Calu3 (cell line): ENCODE measurements around the gene WNT5B. TPM values are rescaled to one million over a fixed set of nuclear protein-coding genes. Genes with fewer than 3 reads are reported as not detected.

Experiments used
- BruUV-seq: library from RNA; stranded (reverse); fragments of 400-500 nt; replicated peaks from 2 replicates; lab custom pipeline; 2021; lab: Mats Ljungman, UMichigan
- CTCF ChIA-PET: fragments of 300-600 bp; sonication (Branson Sonifier 250); formaldehyde crosslinking; loops from one replicate; lab custom pipeline; 2022; ENCODE audit warnings: antibody characterized with exemption; lab: Charles Lee
- DNase-seq: peaks from one replicate; pipeline ENCODE4 v3.0.0; 2022
- H3K27ac Mint-ChIP-seq: one replicate; pipeline ENCODE4 v1.8.0; 2022; ENCODE audit warnings: mixed read lengths; ENCODE audit not compliant: unreplicated experiment
- H3K27me3 Mint-ChIP-seq: one replicate; pipeline ENCODE4 v1.8.0; 2022; ENCODE audit warnings: mixed read lengths; ENCODE audit not compliant: unreplicated experiment
- H3K36me3 Mint-ChIP-seq: one replicate; pipeline ENCODE4 v1.8.0; 2022; ENCODE audit warnings: mild to moderate bottlenecking, moderate library complexity, mixed read lengths; ENCODE audit not compliant: insufficient read depth, unreplicated experiment
- H3K4me1 Mint-ChIP-seq: one replicate; pipeline ENCODE4 v1.8.0; 2022; ENCODE audit warnings: mild to moderate bottlenecking, low read depth, mixed read lengths; ENCODE audit not compliant: unreplicated experiment
- H3K4me3 Mint-ChIP-seq: one replicate; pipeline ENCODE4 v1.8.0; 2022; ENCODE audit warnings: mild to moderate bottlenecking, low read depth, moderate library complexity, mixed read lengths; ENCODE audit not compliant: unreplicated experiment
- H3K9me3 Mint-ChIP-seq: one replicate; pipeline ENCODE4 v1.8.0; 2022; ENCODE audit warnings: low read depth, mixed read lengths; ENCODE audit not compliant: unreplicated experiment
- CTCF ChIP-seq: fragments of 200-600 bp; IDR thresholded peaks from one replicate; pipeline ENCODE4 v1.8.0; 2022; ENCODE audit warnings: antibody characterized with exemption; ENCODE audit not compliant: unreplicated experiment
- intact Hi-C: fragments of 100-400 bp; cut with micrococcal nuclease; formaldehyde crosslinking; loops from one replicate; pipeline ENCODE4 v1.10.0; 2022; ENCODE audit not compliant: unreplicated experiment
- total RNA-seq: library from RNA; stranded (reverse); gene quantifications from 2 replicates; pipeline ENCODE4 v1.2.3, GENCODE V29; 2022

Gene WNT5B
- total RNA-seq, 1 experiment from 2014 or later = 0.24 TPM

DNA sequence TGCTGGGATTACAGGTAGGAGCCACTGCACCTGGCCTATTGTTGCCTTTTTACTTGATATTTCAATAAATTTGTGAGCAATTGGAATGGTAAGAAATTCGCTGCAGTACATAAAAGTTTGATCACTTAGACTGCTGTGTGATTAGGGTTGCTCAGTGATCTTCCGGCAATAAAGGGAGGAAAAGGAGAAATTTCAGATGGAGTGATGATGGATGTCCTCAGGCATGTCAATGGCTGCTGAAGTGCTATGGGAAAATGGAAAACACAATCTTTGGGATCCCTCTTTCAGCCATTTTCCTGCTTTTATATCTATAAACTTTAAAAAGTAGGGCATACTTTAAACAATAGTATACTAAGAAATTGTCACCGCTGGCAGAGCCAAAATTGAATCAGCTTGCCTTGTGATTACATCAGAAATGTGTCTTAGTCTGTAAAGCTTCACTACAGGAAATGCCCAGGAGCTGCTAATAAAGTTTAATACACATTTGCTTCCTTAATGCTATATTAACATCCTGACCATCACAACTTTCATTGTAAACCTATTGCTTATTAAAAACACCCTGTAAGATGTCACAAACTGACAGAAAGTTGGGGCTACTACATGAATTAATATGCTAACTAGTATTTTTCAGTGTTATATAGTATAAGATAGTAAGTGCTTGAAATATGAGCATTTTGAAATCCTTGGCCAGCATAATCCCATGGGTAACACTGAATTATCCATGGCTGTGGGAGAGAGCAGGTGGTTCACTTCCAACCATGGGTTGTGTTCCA is 20.9 kb upstream of the WNT5B start:
- peak overlapping the region; percentile 21 for H3K27ac Mint-ChIP-seq
- H3K27me3 Mint-ChIP-seq = no peaks in the 10 kb centered on the region
- intact Hi-C loops = no loop called here
- DNase-seq = no peak
- H3K9me3 Mint-ChIP-seq = no peaks in the 10 kb centered on the region
- CTCF ChIA-PET = no interaction called here
- BruUV-seq = no TSS peak
- peaks cover 25% of the 10 kb centered on the region for H3K4me1 Mint-ChIP-seq
- TF ChIP-seq CTCF = no peak
- H3K4me3 Mint-ChIP-seq = no peak overlapping the region
- peaks cover 11% of the 10 kb centered on the region for H3K36me3 Mint-ChIP-seq

DNA sequence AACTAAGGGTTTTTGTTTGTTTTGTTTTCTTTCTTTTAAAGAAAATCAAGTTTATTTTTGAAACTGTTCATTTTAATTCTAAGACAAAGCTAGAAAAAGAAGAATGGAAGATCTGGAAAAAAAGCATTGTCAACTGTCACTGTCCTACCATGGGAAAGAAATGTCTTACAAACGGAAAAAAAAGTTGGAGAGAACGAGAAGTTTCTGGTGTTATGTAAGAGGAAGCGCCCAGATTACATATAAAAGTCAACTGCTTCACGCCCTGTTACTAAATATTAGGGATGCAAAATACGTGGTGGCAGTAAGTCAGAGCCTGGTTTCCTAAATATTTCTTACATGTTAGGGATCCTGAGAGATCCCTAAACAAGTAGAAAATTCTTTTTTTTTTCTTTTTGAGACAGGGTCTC is 20.3 kb upstream of the WNT5B start:
- Mint-ChIP-seq H3K27me3 (no peaks in the 10 kb centered on the region), H3K4me1 (peaks cover 25% of the 10 kb centered on the region), H3K4me3 (no peak overlapping the region), H3K9me3 (no peaks in the 10 kb centered on the region), H3K36me3 (peaks cover 11% of the 10 kb centered on the region), H3K27ac (peak overlapping the region; percentile 21)
- BruUV-seq = no TSS peak
- DNase-seq = no peak
- no peak for TF ChIP-seq CTCF
- CTCF ChIA-PET = no interaction called here
- intact Hi-C loops = no loop called here

- no peak overlapping the region for H3K27ac Mint-ChIP-seq
- no peak for DNase-seq
- BruUV-seq = no TSS peak
These were observed 18.9 kb upstream of the WNT5B start for GRCh38 chr12:1610072-1610643.

More at GRCh38 chr12:1610072-1610643, 18.9 kb upstream of the WNT5B start:
- no peak for TF ChIP-seq CTCF
- peaks cover 10% of the 10 kb centered on the region for H3K36me3 Mint-ChIP-seq
- H3K27me3 Mint-ChIP-seq = peaks cover 11% of the 10 kb centered on the region
- CTCF ChIA-PET = no interaction called here
- intact Hi-C loops = no loop called here
- no peaks in the 10 kb centered on the region for H3K9me3 Mint-ChIP-seq
- H3K4me3 Mint-ChIP-seq = no peak overlapping the region
- peaks cover 18% of the 10 kb centered on the region for H3K4me1 Mint-ChIP-seq
